Lower leg skin (tissue), 4 donors: ENCODE measurements around the gene DCD. TPM values are rescaled to one million over a fixed set of nuclear protein-coding genes. Genes with fewer than 3 reads are reported as not detected.
A peak's percentile ranks its signal among the peaks of the same experiment; 100 is the strongest.

ENCODE experiments used
- DNase-seq, 2 donors: peaks; one replicate each; pipeline ENCODE4 v3.0.0-alpha.2; 2019; ENCODE audit warnings: low spot score in 2 of 2
- H3K4me3 ChIP-seq: fragments of 200-600 bp; sonication (generic); 2 replicates; pipeline ENCODE4 v1.5.1; 2017; ENCODE audit warnings: mild to moderate bottlenecking, low read depth; ENCODE audit not compliant: poor library complexity, severe bottlenecking
- CTCF ChIP-seq, 3 donors: fragments of 450-650 bp; IDR thresholded peaks; one replicate each; pipeline ENCODE4 v1.5.1; 2016; ENCODE audit warnings: antibody characterized with exemption in 3 of 3, mild to moderate bottlenecking in 3 of 3, moderate library complexity in 2 of 3
- POLR2A ChIP-seq, 2 donors: fragments of 450-650 bp; IDR thresholded peaks; one replicate each; pipeline ENCODE4 v1.6.1; 2016 to 2017; ENCODE audit warnings: antibody characterized with exemption in 2 of 2, mild to moderate bottlenecking in 1 of 2, moderate library complexity in 1 of 2
- WGBS, 2 donors: methylation state at CpG; one replicate each; pipeline ENCODE4 v1.1.5; 2018; 5-methylcytosine and 5-hydroxymethylcytosine counted together
- intact Hi-C: fragments of 100-400 bp; cut with DNase I; formaldehyde crosslinking; loops from one replicate; pipeline ENCODE4 v1.15.0; 2023; ENCODE audit warnings: low total_unique reads
- total RNA-seq, 4 donors: library from RNA; depleted of rRNA; stranded (reverse); fragments of >200 nt; gene quantifications; one replicate each; pipeline ENCODE4 v1.1.0, GENCODE V29; 2016

DCD gene
- total RNA-seq, 4 donors from 2014 or later, result 449 to 9,764 (median 1,589) TPM

- DNase-seq, result peak in 1 of 2 donors; percentile 20
- TF ChIP-seq CTCF (IDR thresholded peaks at IDR 0.05) (no peak), POLR2A (IDR thresholded peaks at IDR 0.05) (no peak)
- H3K4me3 ChIP-seq, result no peak overlapping the region
- intact Hi-C loops, result no loop called here
These were observed 22.6 kb downstream of the DCD start for GRCh38 chr12:54625598-54625997.

- WGBS, 2 donors, result 37 to 41% methylated on average over 5 of the region's 5 CpGs
- intact Hi-C loops, result no loop called here
- DNase-seq, result no peak
- TF ChIP-seq CTCF (IDR thresholded peaks at IDR 0.05), result no peak
- no peak for TF ChIP-seq POLR2A (IDR thresholded peaks at IDR 0.05)
- H3K4me3 ChIP-seq, result no peak overlapping the region
These were observed 23.6 kb downstream of the DCD start for GRCh38 chr12:54624315-54625279.

- TF ChIP-seq POLR2A (IDR thresholded peaks at IDR 0.05) (no peak), CTCF (IDR thresholded peaks at IDR 0.05) (no peak)
- intact Hi-C loops, result no loop called here
- no peak overlapping the region for H3K4me3 ChIP-seq
- no peak for DNase-seq
These were observed 25.5 kb downstream of the DCD start for GRCh38 chr12:54622463-54623183.

- TF ChIP-seq POLR2A (IDR thresholded peaks at IDR 0.05), result no peak
- TF ChIP-seq CTCF (IDR thresholded peaks at IDR 0.05), result no peak
- intact Hi-C loops, result no loop called here
- H3K4me3 ChIP-seq, result no peak overlapping the region
- WGBS, 2 donors, result 61% methylated on average over 6 of the region's 6 CpGs
- peak in 1 of 2 donors; percentile 39 for DNase-seq
These were observed 31.1 kb downstream of the DCD start for GRCh38 chr12:54616933-54617680.

GRCh38 chr12:54612225-54612750 lies 35.9 kb downstream of the DCD start:
- intact Hi-C loops, result no loop called here
- peak in 1 of 2 donors; percentile 13 for DNase-seq
- H3K4me3 ChIP-seq, result no peak overlapping the region
- TF ChIP-seq CTCF (IDR thresholded peaks at IDR 0.05) (no peak), POLR2A (IDR thresholded peaks at IDR 0.05) (no peak)
- WGBS, 2 donors, result 43 to 55% methylated on average over 1 of the region's 1 CpG
